Right forelimb (tissue), 1 donor: Measurements from ENCODE around the gene ZDHHC9.
A peak's percentile ranks its signal among the peaks of the same experiment; 100 is the strongest.

ENCODE experiments used
- DNase-seq: peaks from one replicate; pipeline ENCODE4 v3.0.0-alpha.2; 2018

Gene ZDHHC9

GRCh38 chrX:129761596-129761995 is 82.1 kb downstream of the ZDHHC9 start:
- DNase-seq: no peak

GRCh38 chrX:129760981-129761380 is 82.7 kb downstream of the ZDHHC9 start:
- no peak for DNase-seq

- DNase-seq: no peak
These were observed 83.5 kb downstream of the ZDHHC9 start for GRCh38 chrX:129760155-129760554.

GRCh38 chrX:129759576-129760061 is 84.1 kb downstream of the ZDHHC9 start:
- DNase-seq: peak; percentile 60

- no peak for DNase-seq
These were observed 87.7 kb downstream of the ZDHHC9 start for GRCh38 chrX:129755779-129756650.

- no peak for DNase-seq
These were observed 89.3 kb downstream of the ZDHHC9 start for GRCh38 chrX:129754056-129755024.
